Epithelial cell of esophagus (primary cell): ENCODE results near the gene SFXN3.

ENCODE experiments used
- DNase-seq: peaks from one replicate; pipeline ENCODE4 v3.0.0; 2010; ENCODE audit warnings: low read depth
- H3K4me3 ChIP-seq: 2 replicates; pipeline ENCODE4 v1.5.1; 2011; ENCODE audit warnings: mild to moderate bottlenecking, low read length, control low read depth
- CTCF ChIP-seq: IDR thresholded peaks from 2 replicates; pipeline ENCODE4 v1.5.1; 2011; ENCODE audit warnings: low read depth, mild to moderate bottlenecking, low read length, control low read depth, inconsistent platforms; ENCODE audit not compliant: insufficient read depth; ENCODE audit errors: missing control alignments

SFXN3 gene

GRCh38 chr10:101011517-101012423 is 19.3 kb upstream of the SFXN3 start:
- no peak overlapping the region for H3K4me3 ChIP-seq
- no peak for DNase-seq
- TF ChIP-seq CTCF, result peak; percentile 34

- peak; percentile 88 for DNase-seq
- peak; percentile 69 for TF ChIP-seq CTCF
Measured at GRCh38 chr10:101012525-101013364, 18.3 kb upstream of the SFXN3 start.

GRCh38 chr10:101013365-101013825 is 17.6 kb upstream of the SFXN3 start:
- no peak for TF ChIP-seq CTCF
- no peak overlapping the region for H3K4me3 ChIP-seq

More at GRCh38 chr10:101012525-101013364, 18.3 kb upstream of the SFXN3 start:
- no peak overlapping the region for H3K4me3 ChIP-seq

GRCh38 chr10:101014230-101014884 is 16.7 kb upstream of the SFXN3 start:
- peak; percentile 72 for DNase-seq
- no peak overlapping the region for H3K4me3 ChIP-seq
- TF ChIP-seq CTCF, result peak; percentile 94

More at GRCh38 chr10:101013365-101013825, 17.6 kb upstream of the SFXN3 start:
- DNase-seq, result peak; percentile 67

GRCh38 chr10:101014966-101015581 is 16.0 kb upstream of the SFXN3 start:
- DNase-seq, result peak; percentile 89
- TF ChIP-seq CTCF, result no peak
- no peak overlapping the region for H3K4me3 ChIP-seq

GRCh38 chr10:101015582-101015973 is 15.5 kb upstream of the SFXN3 start:
- no peak for DNase-seq
- TF ChIP-seq CTCF, result no peak
- H3K4me3 ChIP-seq, result no peak overlapping the region
